DMS53 (cell line): ENCODE measurements around the gene CA5A.
"Not testable (repeated sequence)": the region's sequence is repeated elsewhere in the genome, so short reads cannot be mapped to it uniquely, and the experiment has no call there.

Experiments used
- DNase-seq: peaks from one replicate; lab custom pipeline; 2025; lab: John Stamatoyannopoulos, UW

CA5A gene

GRCh38 chr16:87922250-87922871, 14.0 kb downstream of the CA5A start:
- no peak for DNase-seq

- DNase-seq = no peak
Observed at GRCh38 chr16:87921236-87921773, 15.0 kb downstream of the CA5A start.

GRCh38 chr16:87919681-87919994, 16.7 kb downstream of the CA5A start:
- DNase-seq = no peak

GRCh38 chr16:87918866-87919680, 17.3 kb downstream of the CA5A start:
- no peak for DNase-seq

- no peak for DNase-seq
Observed at GRCh38 chr16:87918338-87918737, 18.0 kb downstream of the CA5A start.

- DNase-seq = no peak
Observed at GRCh38 chr16:87917503-87917902, 18.8 kb downstream of the CA5A start.

- no peak for DNase-seq
Observed at GRCh38 chr16:87914812-87915211, 21.5 kb downstream of the CA5A start.

- not testable (repeated sequence) for DNase-seq
Observed at GRCh38 chr16:87914021-87914725, 22.2 kb downstream of the CA5A start.

- not testable (repeated sequence) for DNase-seq
Observed at GRCh38 chr16:87912691-87913090, 23.6 kb downstream of the CA5A start.

GRCh38 chr16:87911106-87911763, 25.1 kb downstream of the CA5A start:
- peak; percentile 92 for DNase-seq

- DNase-seq = peak; percentile 85
Observed at GRCh38 chr16:87909203-87909935, 27.0 kb downstream of the CA5A start.

GRCh38 chr16:87908101-87908500, 28.2 kb downstream of the CA5A start:
- DNase-seq = not testable (repeated sequence)

GRCh38 chr16:87905521-87905920, 30.8 kb downstream of the CA5A start:
- not testable (repeated sequence) for DNase-seq

GRCh38 chr16:87904963-87905362, 31.4 kb downstream of the CA5A start:
- DNase-seq = not testable (repeated sequence)

GRCh38 chr16:87900489-87900888, 35.8 kb downstream of the CA5A start:
- DNase-seq = not testable (repeated sequence)

- no peak for DNase-seq
Observed at GRCh38 chr16:87897521-87898505, 38.5 kb downstream of the CA5A start.

GRCh38 chr16:87896924-87897520, 39.3 kb downstream of the CA5A start:
- not testable (repeated sequence) for DNase-seq

- not testable (repeated sequence) for DNase-seq
Observed at GRCh38 chr16:87896176-87896890, 40.0 kb downstream of the CA5A start.

GRCh38 chr16:87895641-87896141, 40.6 kb downstream of the CA5A start:
- DNase-seq = no peak
